ENCODE data around the gene ASCL1. TPM values are rescaled to one million over a fixed set of nuclear protein-coding genes. Genes with fewer than 3 reads are reported as not detected.

The ASCL1 gene
- total RNA-seq, 1 donor from 2014 or later, result not detected

- no peaks in the 10 kb centered on the region for H3K27me3 ChIP-seq
- no peaks in the 10 kb centered on the region for H3K4me1 ChIP-seq
- no peaks in the 10 kb centered on the region for H3K36me3 ChIP-seq
- no peaks in the 10 kb centered on the region for H3K9me3 ChIP-seq
- no peak for TF ChIP-seq CTCF (IDR thresholded peaks at IDR 0.05)
- DNase-seq (ENCODE audit: low spot score in 2 of 2), result no peak
- intact Hi-C loops (cut with DNase I), result no loop called here
- H3K4me3 ChIP-seq, result no peak overlapping the region
- no peak overlapping the region for H3K27ac ChIP-seq
These were observed 37.2 kb upstream of the ASCL1 start for GRCh38 chr12:102920271-102920670.

GRCh38 chr12:102921240-102921639, 36.2 kb upstream of the ASCL1 start:
- no peaks in the 10 kb centered on the region for H3K4me1 ChIP-seq
- no peak overlapping the region for H3K4me3 ChIP-seq

GRCh38 chr12:102927220-102927619, 30.3 kb upstream of the ASCL1 start:
- no peak for TF ChIP-seq CTCF (IDR thresholded peaks at IDR 0.05)
- Histone ChIP-seq H3K9me3 (no peaks in the 10 kb centered on the region), H3K4me3 (no peak overlapping the region), H3K27ac (no peak overlapping the region), H3K4me1 (no peaks in the 10 kb centered on the region), H3K36me3 (no peaks in the 10 kb centered on the region), H3K27me3 (no peaks in the 10 kb centered on the region)
- intact Hi-C loops (cut with DNase I), result no loop called here
- no peak for DNase-seq (ENCODE audit: low spot score in 2 of 2)

More at GRCh38 chr12:102921240-102921639, 36.2 kb upstream of the ASCL1 start:
- intact Hi-C loops (cut with DNase I), result no loop called here
- Histone ChIP-seq H3K27ac (no peak overlapping the region), H3K36me3 (no peaks in the 10 kb centered on the region), H3K9me3 (no peaks in the 10 kb centered on the region), H3K27me3 (no peaks in the 10 kb centered on the region)
- no peak for DNase-seq (ENCODE audit: low spot score in 2 of 2)
- no peak for TF ChIP-seq CTCF (IDR thresholded peaks at IDR 0.05)

- H3K4me1 ChIP-seq, result no peaks in the 10 kb centered on the region
- no peaks in the 10 kb centered on the region for H3K36me3 ChIP-seq
- H3K4me3 ChIP-seq, result no peak overlapping the region
- TF ChIP-seq CTCF (IDR thresholded peaks at IDR 0.05), result no peak
- DNase-seq (ENCODE audit: low spot score in 2 of 2), result no peak
- intact Hi-C loops (cut with DNase I), result no loop called here
- no peaks in the 10 kb centered on the region for H3K9me3 ChIP-seq
- H3K27me3 ChIP-seq, result no peaks in the 10 kb centered on the region
- H3K27ac ChIP-seq, result no peak overlapping the region
These were observed 24.3 kb upstream of the ASCL1 start for GRCh38 chr12:102933168-102933567.

GRCh38 chr12:102939059-102939458, 18.4 kb upstream of the ASCL1 start:
- no peak for TF ChIP-seq CTCF (IDR thresholded peaks at IDR 0.05)
- Histone ChIP-seq H3K36me3 (no peaks in the 10 kb centered on the region), H3K4me1 (no peaks in the 10 kb centered on the region), H3K27me3 (no peaks in the 10 kb centered on the region), H3K4me3 (no peak overlapping the region), H3K27ac (no peak overlapping the region), H3K9me3 (no peaks in the 10 kb centered on the region)
- DNase-seq (ENCODE audit: low spot score in 2 of 2), result no peak
- intact Hi-C loops (cut with DNase I), result no loop called here

GRCh38 chr12:102939670-102940222, 17.7 kb upstream of the ASCL1 start:
- no peaks in the 10 kb centered on the region for H3K4me1 ChIP-seq
- H3K36me3 ChIP-seq, result no peaks in the 10 kb centered on the region
- TF ChIP-seq CTCF (IDR thresholded peaks at IDR 0.05), result no peak
- no peak overlapping the region for H3K27ac ChIP-seq
- no peak overlapping the region for H3K4me3 ChIP-seq
- H3K9me3 ChIP-seq, result no peaks in the 10 kb centered on the region
- no peak for DNase-seq (ENCODE audit: low spot score in 2 of 2)
- no peaks in the 10 kb centered on the region for H3K27me3 ChIP-seq
- intact Hi-C loops (cut with DNase I), result no loop called here
